Neural cell (in vitro differentiated cells): ENCODE data around the gene SERPINA6. TPM values are rescaled to one million over a fixed set of nuclear protein-coding genes. Genes with fewer than 3 reads are reported as not detected.

ENCODE experiments used
- H2AFZ ChIP-seq: fragments of 200-600, 300-800 bp; sonication (generic), shearing (Covaris generic); 2 replicates; pipeline ENCODE4 v1.6.0; 2014; ENCODE audit warnings: low read depth, mild to moderate bottlenecking, antibody characterized with exemption, low read length, moderate library complexity
- H3F3A ChIP-seq: fragments of 200-600 bp; shearing (Covaris generic); 2 replicates; pipeline ENCODE4 v1.6.1; 2016; ENCODE audit warnings: mild to moderate bottlenecking, moderate library complexity, mixed read lengths, antibody characterized with exemption, low read length; ENCODE audit not compliant: insufficient read depth, poor library complexity, severe bottlenecking
- H3K27ac ChIP-seq: fragments of 200-600, 300-800 bp; sonication (generic), shearing (Covaris generic); 2 replicates; pipeline ENCODE4 v1.5.1; 2014; ENCODE audit warnings: mild to moderate bottlenecking, low read length, moderate library complexity
- H3K27me3 ChIP-seq: fragments of 300-800, 200-600 bp; sonication (generic), shearing (Covaris generic); 2 replicates; pipeline ENCODE4 v1.6.0; 2014; ENCODE audit warnings: mild to moderate bottlenecking, low read depth, low read length, moderate library complexity; ENCODE audit not compliant: insufficient read depth
- H3K36me3 ChIP-seq: fragments of 300-800, 200-600 bp; sonication (generic), shearing (Covaris generic); 2 replicates; pipeline ENCODE4 v1.5.1; 2014; ENCODE audit warnings: mild to moderate bottlenecking, antibody characterized with exemption, low read length, moderate library complexity; ENCODE audit not compliant: insufficient read depth
- H3K4me2 ChIP-seq: fragments of 300-800, 200-600 bp; sonication (generic), shearing (Covaris generic); 2 replicates; pipeline ENCODE4 v1.6.0; 2014; ENCODE audit warnings: mild to moderate bottlenecking, low read length
- H3K4me3 ChIP-seq: fragments of 300-800, 200-600 bp; sonication (generic), shearing (Covaris generic); 2 replicates; pipeline ENCODE4 v1.5.1; 2014; ENCODE audit warnings: mild to moderate bottlenecking, low read length, moderate library complexity
- H3K79me2 ChIP-seq: fragments of 200-600 bp; shearing (Covaris generic); replicated peaks from 2 replicates; pipeline ENCODE4 v1.6.0; 2014; ENCODE audit warnings: mild to moderate bottlenecking, low read length, moderate library complexity; ENCODE audit not compliant: insufficient read depth
- H3K9ac ChIP-seq: fragments of 300-800, 200-600 bp; sonication (generic), shearing (Covaris generic); 2 replicates; pipeline ENCODE4 v1.6.1; 2016; ENCODE audit warnings: mild to moderate bottlenecking, low read length, mixed read lengths
- H3K9me2 ChIP-seq: fragments of 200-600 bp; shearing (Covaris generic); 2 replicates; pipeline ENCODE4 v1.6.1; 2016; ENCODE audit warnings: mild to moderate bottlenecking, low read length, mixed read lengths; ENCODE audit not compliant: insufficient read depth
- H3K9me3 ChIP-seq: fragments of 200-600, 300-800 bp; sonication (generic), shearing (Covaris generic); 2 replicates; pipeline ENCODE4 v1.6.1; 2016; ENCODE audit warnings: mild to moderate bottlenecking, mixed run types, low read length, moderate library complexity, mixed read lengths
- H4K20me1 ChIP-seq: fragments of 200-600 bp; shearing (Covaris generic); 2 replicates; pipeline ENCODE4 v1.6.1; 2016; ENCODE audit warnings: mild to moderate bottlenecking, mixed run types; ENCODE audit not compliant: insufficient read depth
- CTCF ChIP-seq: fragments of 450-650 bp; IDR thresholded peaks from 2 replicates; pipeline ENCODE4 v1.5.1; 2014; ENCODE audit warnings: antibody characterized with exemption, mild to moderate bottlenecking, moderate library complexity; ENCODE audit not compliant: poor library complexity, severe bottlenecking
- EP300 ChIP-seq: fragments of 450-650 bp; conservative IDR thresholded peaks from 2 replicates; pipeline ENCODE4 v1.6.1; 2014; ENCODE audit warnings: antibody characterized with exemption, mild to moderate bottlenecking, moderate library complexity; ENCODE audit not compliant: poor library complexity, severe bottlenecking
- EZH2 ChIP-seq: fragments of 200-600, 300-800 bp; shearing (Covaris generic), sonication (generic); IDR thresholded peaks from 2 replicates; pipeline ENCODE4 v1.6.1; 2014; ENCODE audit warnings: antibody characterized with exemption, low read length, borderline replicate concordance, mild to moderate bottlenecking; ENCODE audit not compliant: insufficient read depth, poor library complexity, severe bottlenecking
- MXI1 ChIP-seq: fragments of 450-650 bp; conservative IDR thresholded peaks from 2 replicates; pipeline ENCODE4 v1.6.1; 2014; ENCODE audit warnings: antibody characterized with exemption, mild to moderate bottlenecking; ENCODE audit not compliant: poor library complexity, severe bottlenecking
- POLR2AphosphoS5 ChIP-seq: IDR thresholded peaks from 2 replicates; pipeline ENCODE4 v1.6.1; 2012
- RAD21 ChIP-seq: fragments of 450-650 bp; conservative IDR thresholded peaks from 2 replicates; pipeline ENCODE4 v1.6.1; 2014; ENCODE audit warnings: antibody characterized with exemption, mild to moderate bottlenecking, moderate library complexity
- SMC3 ChIP-seq: fragments of 450-650 bp; conservative IDR thresholded peaks from 2 replicates; pipeline ENCODE4 v1.6.1; 2014; ENCODE audit warnings: antibody characterized with exemption, mild to moderate bottlenecking, moderate library complexity; ENCODE audit not compliant: poor library complexity
- TAF1 ChIP-seq: IDR thresholded peaks from 2 replicates; pipeline ENCODE4 v1.6.1; 2012; ENCODE audit warnings: low read depth
- polyA plus RNA-seq: library from polyadenylated mRNA; depleted of rRNA; stranded (reverse); fragments of >200 nt; gene quantifications from 2 replicates; pipeline ENCODE4 v1.2.3, GENCODE V29; 2014

Gene SERPINA6
- polyA plus RNA-seq, 1 donor from 2014 or later: not detected

- no peak for TF ChIP-seq EZH2
- TF ChIP-seq RAD21: no peak
- no peak for TF ChIP-seq TAF1
These were observed 41.8 kb upstream of the SERPINA6 start for GRCh38 chr14:94364964-94365363.

GRCh38 chr14:94364037-94364436 lies 40.9 kb upstream of the SERPINA6 start:
- no peak overlapping the region for H3K4me3 ChIP-seq
- H3K9ac ChIP-seq: no peak overlapping the region
- H3K79me2 ChIP-seq: no peaks in the 10 kb centered on the region
- H3K9me3 ChIP-seq: no peaks in the 10 kb centered on the region
- H3K27ac ChIP-seq: no peak overlapping the region
- H3K9me2 ChIP-seq: no peaks in the 10 kb centered on the region
- H3F3A ChIP-seq: no peaks in the 10 kb centered on the region
- no peaks in the 10 kb centered on the region for H3K27me3 ChIP-seq
- no peak overlapping the region for H3K4me2 ChIP-seq
- no peak overlapping the region for H2AFZ ChIP-seq
- no peak for TF ChIP-seq CTCF
- TF ChIP-seq EP300: no peak
- TF ChIP-seq TAF1: no peak
- TF ChIP-seq SMC3: no peak
- TF ChIP-seq POLR2AphosphoS5: no peak
- TF ChIP-seq RAD21: no peak
- H3K36me3 ChIP-seq: no peaks in the 10 kb centered on the region
- no peaks in the 10 kb centered on the region for H4K20me1 ChIP-seq

More at GRCh38 chr14:94364964-94365363, 41.8 kb upstream of the SERPINA6 start:
- Histone ChIP-seq H3K9me2 (no peaks in the 10 kb centered on the region), H3K9me3 (no peaks in the 10 kb centered on the region), H3K4me3 (no peak overlapping the region), H2AFZ (no peak overlapping the region), H3K36me3 (no peaks in the 10 kb centered on the region), H3F3A (no peaks in the 10 kb centered on the region), H3K27me3 (no peaks in the 10 kb centered on the region), H3K4me2 (no peak overlapping the region), H3K79me2 (no peaks in the 10 kb centered on the region), H4K20me1 (no peaks in the 10 kb centered on the region), H3K9ac (no peak overlapping the region), H3K27ac (no peak overlapping the region)

DNA sequence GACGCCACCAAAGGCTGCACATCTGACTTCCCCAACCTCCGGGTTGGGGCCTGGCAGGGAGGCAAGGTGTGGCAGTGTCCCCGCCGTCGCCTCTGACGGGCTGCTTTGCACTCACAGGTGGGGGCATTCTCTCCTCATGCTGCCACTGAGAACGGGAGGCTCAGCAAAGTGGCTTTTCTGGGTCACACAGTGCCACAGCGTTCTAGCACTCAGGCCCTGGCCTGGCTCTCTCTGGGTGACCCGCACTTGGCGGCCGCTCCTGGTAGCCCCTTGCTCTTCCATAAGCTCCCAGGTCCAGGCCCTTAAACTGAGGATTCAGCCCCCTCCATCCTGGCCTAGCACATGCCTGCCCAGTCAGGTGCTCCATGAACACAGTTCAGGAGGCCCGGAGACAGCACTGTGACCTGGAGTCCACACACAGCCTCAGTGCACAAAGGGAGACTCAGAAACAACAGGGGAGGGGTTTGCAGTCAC lies 40.1 kb upstream of the SERPINA6 start:
- no peaks in the 10 kb centered on the region for H3K27me3 ChIP-seq
- no peaks in the 10 kb centered on the region for H3K79me2 ChIP-seq
- H2AFZ ChIP-seq: no peak overlapping the region
- no peak for TF ChIP-seq TAF1
- no peak for TF ChIP-seq EZH2
- TF ChIP-seq EP300: no peak
- no peak for TF ChIP-seq POLR2AphosphoS5
- no peak for TF ChIP-seq SMC3
- no peak for TF ChIP-seq MXI1
- no peak overlapping the region for H3K4me3 ChIP-seq
- H3K9me3 ChIP-seq: no peaks in the 10 kb centered on the region
- no peaks in the 10 kb centered on the region for H3K36me3 ChIP-seq
- H3K9me2 ChIP-seq: no peaks in the 10 kb centered on the region
- H3K4me2 ChIP-seq: no peak overlapping the region
- H4K20me1 ChIP-seq: no peaks in the 10 kb centered on the region
- no peak overlapping the region for H3K27ac ChIP-seq
- no peaks in the 10 kb centered on the region for H3F3A ChIP-seq
- no peak overlapping the region for H3K9ac ChIP-seq
